Measurements from ENCODE around the gene ABCA2. TPM values are rescaled to one million over a fixed set of nuclear protein-coding genes. Genes with fewer than 3 reads are reported as not detected.

The ABCA2 gene
- total and polyA plus RNA-seq, 4 donors, result 13.4 to 39.0 (median 16.5) TPM

DNA sequence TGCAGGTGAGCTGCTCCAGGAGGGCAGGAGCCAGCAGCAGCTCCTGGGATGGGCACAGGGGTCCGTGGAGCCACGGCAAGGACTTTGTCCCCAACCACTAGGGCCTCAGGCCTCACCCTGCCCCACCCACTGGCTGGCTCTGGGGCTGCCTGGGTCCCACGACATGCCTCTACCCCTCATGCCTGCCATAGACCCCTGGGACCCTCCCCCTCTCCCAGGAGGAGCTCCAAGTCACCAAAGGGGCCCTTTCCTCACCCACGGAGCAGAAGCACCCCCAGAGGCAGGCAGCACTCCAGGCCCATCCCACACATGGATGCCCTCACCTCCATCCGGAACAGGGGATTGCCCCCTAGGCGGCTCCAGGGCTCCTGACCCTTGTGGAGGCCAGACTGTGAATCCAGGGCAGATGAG is 6.5 kb downstream of the ABCA2 start:
- DNase-seq (no peak), ATAC-seq (ENCODE audit: insufficient read depth, low FRiP score) (no peak)
- 90 to 93% methylated on average over 6 of the region's 6 CpGs for WGBS, 2 donors
- Histone ChIP-seq H3K36me3 (ENCODE audit: control insufficient read depth in 4 of 4, insufficient read depth in 4 of 4, low read length in 4 of 4) (peaks cover 0 to 17% (median 3%) of the 10 kb centered on the region in 4 donors), H3K9me3 (ENCODE audit: control insufficient read depth in 4 of 4, insufficient read depth in 3 of 4, low read length in 3 of 4) (no peaks in the 10 kb centered on the region), H3K9ac (ENCODE audit: insufficient read depth in 1 of 2, low read length in 2 of 2) (no peak overlapping the region), H3K4me3 (no peak overlapping the region), H3K27ac (ENCODE audit: low read depth in 1 of 2, low read length in 1 of 2) (no peak overlapping the region), H3K4me1 (ENCODE audit: control insufficient read depth in 5 of 5, insufficient read depth in 5 of 5, low read length in 5 of 5) (peaks cover 0 to 10% (median 0%) of the 10 kb centered on the region in 5 donors), H3K27me3 (ENCODE audit: control insufficient read depth in 3 of 3, insufficient read depth in 3 of 3, low read length in 2 of 3) (no peaks in the 10 kb centered on the region)
- TF ChIP-seq, protein P1, sequence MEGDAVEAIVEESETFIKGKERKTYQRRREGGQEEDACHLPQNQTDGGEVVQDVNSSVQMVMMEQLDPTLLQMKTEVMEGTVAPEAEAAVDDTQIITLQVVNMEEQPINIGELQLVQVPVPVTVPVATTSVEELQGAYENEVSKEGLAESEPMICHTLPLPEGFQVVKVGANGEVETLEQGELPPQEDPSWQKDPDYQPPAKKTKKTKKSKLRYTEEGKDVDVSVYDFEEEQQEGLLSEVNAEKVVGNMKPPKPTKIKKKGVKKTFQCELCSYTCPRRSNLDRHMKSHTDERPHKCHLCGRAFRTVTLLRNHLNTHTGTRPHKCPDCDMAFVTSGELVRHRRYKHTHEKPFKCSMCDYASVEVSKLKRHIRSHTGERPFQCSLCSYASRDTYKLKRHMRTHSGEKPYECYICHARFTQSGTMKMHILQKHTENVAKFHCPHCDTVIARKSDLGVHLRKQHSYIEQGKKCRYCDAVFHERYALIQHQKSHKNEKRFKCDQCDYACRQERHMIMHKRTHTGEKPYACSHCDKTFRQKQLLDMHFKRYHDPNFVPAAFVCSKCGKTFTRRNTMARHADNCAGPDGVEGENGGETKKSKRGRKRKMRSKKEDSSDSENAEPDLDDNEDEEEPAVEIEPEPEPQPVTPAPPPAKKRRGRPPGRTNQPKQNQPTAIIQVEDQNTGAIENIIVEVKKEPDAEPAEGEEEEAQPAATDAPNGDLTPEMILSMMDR (IDR thresholded peaks at IDR 0.05; ENCODE audit: control extremely low read depth, extremely low read depth), result no peak

DNA sequence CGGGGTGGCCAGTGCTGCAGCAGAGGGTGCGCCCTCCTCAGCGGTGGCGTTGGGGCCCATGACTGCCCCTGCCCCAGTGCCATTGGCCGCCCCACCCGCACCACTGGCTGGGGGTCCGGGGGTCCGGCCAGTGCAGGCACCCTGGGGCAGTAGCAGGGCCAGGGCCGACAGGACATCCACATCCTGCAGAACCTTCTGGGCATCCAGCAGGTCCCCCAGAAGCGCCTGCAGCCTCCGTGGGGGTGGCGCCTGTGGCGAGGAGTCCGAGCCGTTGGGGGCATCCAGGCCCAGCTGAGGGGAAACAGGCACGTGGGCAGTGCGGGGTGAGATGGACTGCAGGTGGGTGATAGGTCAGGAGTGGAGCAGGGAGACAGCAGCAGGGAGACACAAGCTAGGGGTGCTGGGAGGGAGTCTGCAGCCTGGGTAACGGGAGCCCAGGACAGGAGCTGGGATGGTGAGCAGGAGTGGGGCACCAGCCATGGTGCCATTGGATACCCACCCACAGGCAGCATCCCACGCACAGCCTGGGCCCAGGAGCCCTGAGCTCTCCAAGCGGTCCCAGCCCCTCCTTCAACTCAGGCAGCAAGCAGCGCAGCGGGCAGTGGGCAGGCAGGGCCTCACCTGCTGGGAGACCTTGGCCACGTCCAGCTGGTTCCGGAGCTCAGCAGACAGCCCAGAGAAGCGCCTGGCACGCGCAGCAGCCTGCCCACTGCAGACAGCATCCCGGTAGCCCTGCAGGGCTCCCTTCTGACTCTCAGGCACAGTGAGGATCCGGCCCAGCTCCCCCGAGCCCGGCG is 7.1 kb downstream of the ABCA2 start:
- Histone ChIP-seq H3K27me3 (ENCODE audit: control insufficient read depth in 3 of 3, insufficient read depth in 3 of 3, low read length in 2 of 3) (no peaks in the 10 kb centered on the region), H3K27ac (ENCODE audit: low read depth in 1 of 2, low read length in 1 of 2) (no peak overlapping the region), H3K4me1 (ENCODE audit: control insufficient read depth in 5 of 5, insufficient read depth in 5 of 5, low read length in 5 of 5) (peaks cover 0 to 10% (median 0%) of the 10 kb centered on the region in 5 donors), H3K36me3 (ENCODE audit: control insufficient read depth in 4 of 4, insufficient read depth in 4 of 4, low read length in 4 of 4) (peaks cover 0 to 23% (median 3%) of the 10 kb centered on the region in 4 donors), H3K9ac (ENCODE audit: insufficient read depth in 1 of 2, low read length in 2 of 2) (no peak overlapping the region), H3K4me3 (no peak overlapping the region), H3K9me3 (ENCODE audit: control insufficient read depth in 4 of 4, insufficient read depth in 3 of 4, low read length in 3 of 4) (no peaks in the 10 kb centered on the region)
- 97 to 98% methylated on average over 29 to 32 of the region's 32 CpGs for WGBS, 2 donors
- DNase-seq (no peak), ATAC-seq (ENCODE audit: insufficient read depth, low FRiP score) (no peak)
- TF ChIP-seq, protein P1 (IDR thresholded peaks at IDR 0.05; ENCODE audit: control extremely low read depth, extremely low read depth), result no peak

DNA sequence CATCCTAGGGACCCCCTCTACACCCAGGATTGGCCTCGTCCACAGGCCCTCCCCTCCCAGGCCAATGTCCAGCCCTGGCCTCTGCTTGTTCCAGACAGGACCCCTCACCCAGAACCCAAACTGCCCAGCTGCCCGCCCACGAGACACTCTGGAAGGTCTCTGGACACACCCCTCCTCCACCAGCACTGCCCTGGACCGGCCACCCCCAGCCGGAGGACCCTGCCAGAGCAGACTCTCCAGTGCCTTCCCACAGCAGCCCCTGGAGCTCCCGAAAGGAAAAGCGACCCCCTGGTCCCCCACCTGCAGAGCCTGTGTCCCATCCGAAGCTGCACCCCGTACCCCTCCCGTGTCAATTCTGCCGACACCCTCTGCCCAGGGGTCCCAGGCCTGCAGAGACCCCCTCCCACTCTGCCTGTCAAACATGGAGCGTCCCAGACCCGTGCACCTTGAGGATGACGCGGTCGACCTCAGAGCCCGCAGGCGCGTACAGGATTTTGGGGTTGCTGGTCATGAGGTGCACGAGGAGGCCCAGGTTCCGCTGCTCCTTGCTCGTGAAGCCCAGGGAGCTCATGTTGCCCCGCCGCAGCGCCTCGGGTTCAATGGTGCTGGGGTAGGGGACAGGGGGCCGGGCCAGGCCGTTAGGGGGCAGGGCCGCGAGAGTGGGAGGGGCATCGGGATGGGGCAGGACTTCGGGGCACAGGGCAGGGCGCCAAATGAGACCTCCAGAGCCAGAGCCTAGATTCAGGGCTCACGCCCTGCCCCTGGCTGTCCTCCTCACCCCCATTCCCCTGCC is 8.0 kb downstream of the ABCA2 start:
- no peaks in the 10 kb centered on the region for H3K27me3 ChIP-seq (ENCODE audit: control insufficient read depth in 3 of 3, insufficient read depth in 3 of 3, low read length in 2 of 3)
- ATAC-seq (ENCODE audit: insufficient read depth, low FRiP score), result no peak
- TF ChIP-seq, protein P1 (IDR thresholded peaks at IDR 0.05; ENCODE audit: control extremely low read depth, extremely low read depth), result no peak
- H3K9ac ChIP-seq (ENCODE audit: insufficient read depth in 1 of 2, low read length in 2 of 2), result no peak overlapping the region
- peaks cover 0 to 30% (median 6%) of the 10 kb centered on the region in 4 donors for H3K36me3 ChIP-seq (ENCODE audit: control insufficient read depth in 4 of 4, insufficient read depth in 4 of 4, low read length in 4 of 4)
- H3K27ac ChIP-seq (ENCODE audit: low read depth in 1 of 2, low read length in 1 of 2), result no peak overlapping the region
- peaks cover 0 to 7% (median 0%) of the 10 kb centered on the region in 5 donors for H3K4me1 ChIP-seq (ENCODE audit: control insufficient read depth in 5 of 5, insufficient read depth in 5 of 5, low read length in 5 of 5)
- H3K4me3 ChIP-seq, result no peak overlapping the region
- WGBS, 2 donors, result 95% methylated on average over 34 of the region's 34 CpGs
- no peaks in the 10 kb centered on the region for H3K9me3 ChIP-seq (ENCODE audit: control insufficient read depth in 4 of 4, insufficient read depth in 3 of 4, low read length in 3 of 4)
- no peak for DNase-seq
